H1 (cell line): ENCODE data around the gene XKR7. TPM values are rescaled to one million over a fixed set of nuclear protein-coding genes. Genes with fewer than 3 reads are reported as not detected.

Experiments used
- CREB1 ChIP-seq: IDR thresholded peaks from 2 replicates; pipeline ENCODE4 v1.6.1; 2012; ENCODE audit warnings: inconsistent platforms
- CTBP2 ChIP-seq: IDR thresholded peaks from 2 replicates; pipeline ENCODE4 v1.7.0; 2011; ENCODE audit warnings: borderline replicate concordance, mild to moderate bottlenecking, moderate library complexity, mixed read lengths, low read length; ENCODE audit not compliant: insufficient read depth, insufficient read length
- GABPA ChIP-seq: IDR thresholded peaks from 2 replicates; pipeline ENCODE4 v1.6.1; 2011; ENCODE audit warnings: mild to moderate bottlenecking, low read length, moderate library complexity, borderline replicate concordance; ENCODE audit not compliant: insufficient read depth
- GTF2F1 ChIP-seq: IDR thresholded peaks from 2 replicates; pipeline ENCODE4 v1.6.1; 2012; ENCODE audit warnings: low read depth, low read length, improper control_type of control experiment, borderline replicate concordance
- polyA plus RNA-seq, 7 experiments: library from polyadenylated mRNA; depleted of rRNA in 3 of 7; stranded (reverse) in 5 of 7; unstranded in 2 of 7; fragments of >200 nt in 5 of 7; fragments of 200-250 nt in 2 of 7; gene quantifications; 1 replicate in 5 of 7; 2 replicates in 1 of 7; 4 replicates in 1 of 7; pipeline versions ENCODE4 v1.2.1 to v1.2.3, GENCODE V29; 2011 to 2013; ENCODE audit warnings: missing spikeins in 2 of 7, mixed read lengths in 2 of 7
- total RNA-seq: library from RNA; stranded (reverse); fragmentation: NEBNext Ultra II Directional; extraction: Animal tissue kit (Norgen Biotek cat#: 25700); gene quantifications from 2 replicates; pipeline ENCODE4 v1.2.1, GENCODE V29; 2021

Gene XKR7
- total and polyA plus RNA-seq, 2 of the 8 experiments (the other 6 are each of a cell fraction or from before 2014, with no cell fraction given), result 1.8 to 2.4 TPM

DNA sequence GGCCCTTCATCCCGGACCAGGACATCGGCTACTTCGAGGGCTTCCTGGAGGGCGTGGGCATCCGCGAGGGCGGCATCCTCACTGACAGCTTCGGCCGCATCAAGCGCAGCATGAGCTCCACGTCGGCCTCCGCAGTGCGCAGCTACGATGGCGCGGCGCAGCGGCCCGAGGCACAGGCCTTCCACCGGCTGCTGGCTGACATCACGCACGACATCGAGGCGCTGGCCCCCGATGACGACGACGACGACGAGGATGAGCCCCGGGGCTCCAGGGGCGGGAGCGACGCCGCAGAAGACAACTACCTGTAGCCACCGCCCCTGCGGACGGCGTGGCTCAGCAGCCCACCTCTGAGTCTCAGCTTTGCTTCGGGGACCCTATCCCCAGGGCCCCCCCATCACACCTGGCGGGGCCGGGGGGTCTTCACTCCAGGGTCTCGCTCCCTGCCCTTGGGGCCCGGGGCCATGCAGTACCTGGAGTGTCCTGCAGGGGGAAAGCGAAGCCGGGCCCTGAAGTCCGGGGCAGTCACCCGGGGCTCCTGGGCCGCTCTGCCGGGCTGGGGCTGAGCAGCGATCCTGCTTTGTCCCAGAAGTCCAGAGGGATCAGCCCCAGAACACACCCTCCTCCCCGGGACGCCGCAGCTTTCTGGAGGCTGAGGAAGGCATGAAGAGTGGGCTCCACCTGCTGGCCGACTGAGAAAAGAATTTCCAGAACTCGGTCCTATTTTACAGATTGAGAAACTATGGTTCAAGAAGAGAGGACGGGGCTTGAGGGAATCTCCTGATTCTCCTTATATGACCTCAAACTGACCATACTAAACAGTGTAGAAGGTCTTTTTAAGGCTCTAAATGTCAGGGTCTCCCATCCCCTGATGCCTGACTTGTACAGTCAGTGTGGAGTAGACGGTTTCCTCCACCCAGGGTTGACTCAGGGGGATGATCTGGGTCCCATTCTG lies 63.3 kb downstream of the XKR7 start (continued):
- TF ChIP-seq CTBP2 (peak; percentile 81), CREB1 (peak; percentile 85), GABPA (peak; percentile 66; the same call in 1 of the 2 replicates), GTF2F1 (no peak)
